Measurements from ENCODE around the gene TNFRSF8. TPM values are rescaled to one million over a fixed set of nuclear protein-coding genes. Genes with fewer than 3 reads are reported as not detected.
A peak's percentile ranks its signal among the peaks of the same experiment; 100 is the strongest.

The TNFRSF8 gene
- total and polyA plus RNA-seq, 9 of the 15 experiments (the other 6 are each of a cell fraction or from before 2014, with no cell fraction given) = 3.5 to 38.4 (median 17.1) TPM

- no peak for TF ChIP-seq ZNF174 (CRISPR knock-in tag; IDR thresholded peaks at IDR 0.05)
- peak; percentile 80; the same call in 1 of the 2 replicates for TF ChIP-seq DMBX1 (CRISPR knock-in tag; IDR thresholded peaks at IDR 0.05; ENCODE audit: borderline replicate concordance)
- no peak for TF ChIP-seq ZNF398 (CRISPR knock-in tag; IDR thresholded peaks at IDR 0.05)
- TF ChIP-seq MITF (IDR thresholded peaks at IDR 0.05) = no peak
- peak; percentile 70; the same call in 1 of the 2 replicates for TF ChIP-seq ZBTB7A (IDR thresholded peaks at IDR 0.05; ENCODE audit: borderline replicate concordance, control insufficient read depth, low read depth, low read length)
- TF ChIP-seq GATAD2B (IDR thresholded peaks at IDR 0.05; ENCODE audit: borderline replicate concordance) = peak; percentile 15; the same call in 1 of the 2 replicates
- peak; percentile 64 for TF ChIP-seq HMGN3 (IDR thresholded peaks at IDR 0.05; ENCODE audit: borderline replicate concordance, extremely low read depth, insufficient read length, low read depth, low read length)
- peak; percentile 88 for TF ChIP-seq SMARCA4 (IDR thresholded peaks at IDR 0.05)
- peak; percentile 79 for TF ChIP-seq ATF7 (IDR thresholded peaks at IDR 0.05)
- no peak for TF ChIP-seq TFAM (CRISPR knock-in tag; conservative IDR thresholded peaks at IDR 0.05)
- no peak for TF ChIP-seq PHTF2 (CRISPR knock-in tag; IDR thresholded peaks at IDR 0.05)
- no peak for TF ChIP-seq HCFC1 (IDR thresholded peaks at IDR 0.05; ENCODE audit: low read depth, low read length)
- peak in 1 of 2 experiments; percentile 80; a peak in 2 of 4 replicates for TF ChIP-seq ZNF318 (IDR thresholded peaks at IDR 0.05; ENCODE audit: borderline replicate concordance in 1 of 2, low read depth in 1 of 2)
- peak; percentile 47; the same call in 1 of the 2 replicates for TF ChIP-seq LEF1 (IDR thresholded peaks at IDR 0.05)
- peak; percentile 55; the same call in 1 of the 2 replicates for TF ChIP-seq CXXC5 (CRISPR knock-in tag; IDR thresholded peaks at IDR 0.05)
Observed at GRCh38 chr1:12174924-12175810, 112.1 kb downstream of the TNFRSF8 start (continued).
